ENCODE measurements around the gene CCHCR1.
"Not testable (repeated sequence)": the region's sequence is repeated elsewhere in the genome, so short reads cannot be mapped to it uniquely, and the experiment has no call there.

The CCHCR1 gene

DNA sequence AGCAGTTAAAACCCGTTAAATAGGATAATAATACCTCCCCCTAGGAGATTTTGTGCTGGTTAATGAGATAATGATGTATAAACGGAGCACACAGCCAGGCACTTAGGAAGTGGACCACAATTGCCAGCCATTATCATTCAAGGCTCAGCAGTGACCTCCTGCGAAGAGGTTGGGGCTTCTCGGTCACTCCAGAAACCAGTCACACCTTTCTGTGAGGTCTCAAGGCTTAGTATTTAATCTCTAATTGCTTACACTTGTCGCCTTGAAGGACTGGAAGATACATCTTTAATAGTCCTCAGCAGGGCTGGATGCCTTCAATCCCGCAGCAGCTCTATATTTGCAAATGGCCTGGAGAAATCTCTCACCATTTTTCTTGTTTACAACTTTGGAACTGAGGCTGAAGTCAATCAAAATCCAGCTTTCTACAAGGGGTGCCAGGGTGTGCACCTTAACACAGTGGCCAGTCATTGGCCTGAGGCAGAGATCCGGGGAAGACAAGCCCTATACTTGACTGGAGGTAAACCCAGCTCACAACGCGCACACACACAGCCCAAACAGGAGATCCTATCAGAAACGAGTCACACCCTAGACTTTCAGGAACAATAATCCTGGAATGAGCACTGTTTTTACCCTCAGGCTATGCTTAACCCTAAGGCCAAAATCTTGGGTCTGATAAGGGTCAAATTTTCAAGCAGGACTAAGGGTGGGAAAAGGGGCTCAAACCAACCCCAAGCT, 11.7 kb upstream of the CCHCR1 start:
- intact Hi-C loops (cut with DNase I) = no loop called here
- DNase-seq = no peak

DNA sequence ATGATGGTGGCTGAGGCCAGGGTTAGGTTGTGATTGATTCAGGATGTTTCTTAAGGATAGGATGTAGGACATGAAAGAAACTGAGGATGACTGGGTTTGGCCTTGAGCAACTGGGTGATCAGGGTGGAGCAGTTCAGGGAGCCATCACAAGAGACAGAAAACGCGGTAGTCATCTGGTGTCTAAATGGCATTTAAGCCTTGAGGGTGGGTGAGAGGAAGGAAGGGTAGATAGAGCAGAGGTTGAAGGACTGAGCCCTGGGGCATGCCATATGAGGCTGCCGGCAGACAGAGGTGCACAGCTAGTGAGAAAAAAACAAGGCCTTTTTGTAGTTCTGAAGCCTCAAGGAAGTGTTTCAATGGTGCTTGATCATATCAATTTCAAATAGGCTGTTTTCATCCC, 11.0 kb upstream of the CCHCR1 start:
- intact Hi-C loops (cut with DNase I) = no loop called here
- DNase-seq = no peak

DNA sequence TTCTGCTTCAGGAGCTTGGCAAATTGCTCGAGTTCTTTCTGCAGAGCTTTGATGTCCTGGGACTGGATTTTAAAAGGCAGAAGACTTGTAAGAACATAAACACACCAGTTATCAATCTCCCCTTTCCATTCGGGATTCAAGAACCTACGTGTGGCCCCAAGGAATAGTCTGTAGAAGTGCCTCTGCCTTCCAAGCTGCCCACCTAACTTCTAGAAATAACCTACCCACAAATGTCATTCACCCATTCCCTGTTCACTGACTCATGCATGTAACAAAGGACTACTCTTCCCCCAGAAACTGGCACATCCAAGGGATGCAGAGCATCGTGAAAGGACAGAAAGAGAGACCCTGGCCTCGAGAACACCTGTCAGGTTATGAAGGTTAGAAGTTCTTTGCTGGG, 8.4 kb upstream of the CCHCR1 start:
- intact Hi-C loops (cut with DNase I) = no loop called here
- DNase-seq = peak in 8 of 42 donors; percentile 16 to 63 (median 30)

DNA sequence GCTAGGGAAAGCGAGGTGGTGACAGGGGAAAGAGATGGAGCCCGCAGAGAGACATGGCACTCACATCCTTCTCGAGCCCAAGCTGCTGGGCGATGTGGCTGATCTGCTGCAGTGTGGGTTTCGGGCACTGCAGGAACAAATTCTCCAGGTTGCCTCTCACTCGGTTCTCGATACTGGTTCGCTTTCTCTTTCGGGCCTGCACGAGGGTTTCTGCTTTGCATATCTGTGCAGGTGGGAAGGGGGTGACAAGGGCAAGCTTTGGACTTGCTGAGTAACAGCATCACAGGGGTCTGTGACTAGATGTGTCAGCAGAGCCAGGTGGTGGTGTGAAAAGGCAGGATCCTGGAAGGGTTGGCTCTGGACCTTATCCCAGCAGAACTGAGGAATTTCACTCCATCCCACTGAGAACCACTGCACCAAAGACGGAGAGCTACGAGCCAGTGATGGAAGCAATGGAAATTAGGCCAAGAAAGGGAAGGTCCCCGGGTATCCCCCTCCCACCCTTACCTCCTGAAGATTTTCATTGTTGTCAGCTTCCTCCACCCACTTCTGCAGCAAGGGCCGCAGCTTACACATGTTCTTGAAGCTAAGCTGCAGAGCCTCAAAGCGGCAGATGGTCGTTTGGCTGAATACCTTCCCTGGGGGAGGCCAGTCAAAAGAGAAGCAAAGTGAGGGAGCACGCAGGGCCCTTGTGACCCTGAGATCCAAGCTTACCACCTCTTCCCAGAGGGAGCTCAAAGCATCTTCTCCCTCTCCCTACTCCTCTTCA, 7.6 kb upstream of the CCHCR1 start:
- intact Hi-C loops (cut with DNase I); DNase-seq: not testable (repeated sequence)

DNA sequence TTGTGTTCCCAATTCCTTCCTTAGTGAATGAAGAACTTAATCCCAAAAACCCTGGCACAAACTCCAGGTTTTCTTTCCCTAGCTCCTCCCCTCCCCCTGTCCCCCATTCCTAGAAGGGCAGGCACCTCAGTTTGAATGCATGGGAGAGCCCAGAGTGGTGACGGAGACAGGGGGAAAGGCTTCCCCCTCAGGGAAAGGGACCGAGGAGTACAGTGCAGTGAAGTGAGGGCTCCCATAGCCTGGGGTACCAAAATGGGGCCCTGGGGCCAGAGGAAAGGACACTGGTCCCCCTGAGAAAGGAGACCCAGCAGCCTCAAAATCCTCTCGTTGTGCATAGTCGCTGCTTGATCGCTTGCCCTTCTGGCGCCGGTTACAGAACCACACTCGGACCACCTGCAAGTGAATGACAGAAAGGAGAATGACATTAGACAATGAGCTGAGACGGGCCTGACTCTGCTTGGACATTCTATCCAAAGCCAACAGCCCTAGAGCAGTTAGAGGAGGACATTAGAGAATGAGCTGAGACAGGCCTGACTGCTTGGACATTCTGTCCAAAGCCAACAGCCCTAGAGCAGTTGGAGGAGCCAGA, 7.0 kb upstream of the CCHCR1 start:
- intact Hi-C loops (cut with DNase I); DNase-seq: not testable (repeated sequence)

DNA sequence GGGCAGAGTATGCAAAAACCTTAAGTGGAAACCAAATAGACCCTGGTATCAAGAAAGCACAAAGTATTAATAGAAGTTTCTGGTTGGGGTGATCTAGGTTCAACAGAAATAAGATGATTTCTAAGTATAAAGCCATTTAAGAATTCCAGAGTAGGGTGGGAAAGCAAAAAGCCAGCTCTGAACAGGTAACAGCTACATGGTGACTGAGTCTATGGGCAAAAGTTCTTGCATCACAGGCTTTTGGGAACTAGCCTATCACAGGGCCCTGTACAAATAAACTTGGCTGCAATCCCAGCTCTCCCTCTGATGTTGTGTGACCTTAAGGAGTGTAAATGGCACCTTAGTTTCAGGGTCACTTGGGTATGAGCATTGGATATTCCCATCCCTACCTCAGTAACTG, 6.3 kb upstream of the CCHCR1 start:
- intact Hi-C loops (cut with DNase I) = no loop called here
- DNase-seq = no peak

DNA sequence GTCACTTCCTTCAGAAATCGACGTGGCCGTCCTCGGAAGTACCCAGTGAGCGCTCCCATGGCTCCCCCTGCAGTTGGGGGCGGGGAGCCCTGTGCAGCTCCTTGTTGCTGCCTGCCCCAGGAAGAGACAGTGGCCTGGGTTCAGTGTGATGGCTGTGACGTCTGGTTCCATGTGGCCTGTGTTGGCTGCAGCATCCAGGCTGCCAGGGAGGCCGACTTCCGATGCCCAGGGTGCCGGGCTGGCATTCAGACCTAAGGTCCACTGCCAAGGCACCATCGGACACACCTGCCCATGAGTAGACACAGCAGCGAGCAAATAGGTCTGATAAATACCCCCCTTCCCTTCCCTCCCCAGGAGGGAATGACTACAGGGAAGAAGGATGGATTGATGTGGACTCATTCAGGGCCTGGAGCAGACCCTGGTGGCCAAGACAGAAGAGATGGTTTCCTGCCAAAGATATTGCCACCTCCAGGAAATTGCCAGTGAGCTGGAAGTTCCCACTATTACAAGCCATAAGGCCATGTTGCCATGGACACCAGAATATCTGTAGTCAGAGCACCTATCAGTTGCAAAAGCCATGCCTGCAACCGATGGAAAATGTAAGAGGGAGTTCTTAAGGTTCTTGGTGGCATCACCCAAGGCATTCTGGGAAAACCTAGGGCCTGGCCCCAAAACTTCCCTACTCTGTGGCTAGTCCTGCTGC, 5.0 kb upstream of the CCHCR1 start:
- DNase-seq = no peak
- intact Hi-C loops (cut with DNase I) = no loop called here

DNA sequence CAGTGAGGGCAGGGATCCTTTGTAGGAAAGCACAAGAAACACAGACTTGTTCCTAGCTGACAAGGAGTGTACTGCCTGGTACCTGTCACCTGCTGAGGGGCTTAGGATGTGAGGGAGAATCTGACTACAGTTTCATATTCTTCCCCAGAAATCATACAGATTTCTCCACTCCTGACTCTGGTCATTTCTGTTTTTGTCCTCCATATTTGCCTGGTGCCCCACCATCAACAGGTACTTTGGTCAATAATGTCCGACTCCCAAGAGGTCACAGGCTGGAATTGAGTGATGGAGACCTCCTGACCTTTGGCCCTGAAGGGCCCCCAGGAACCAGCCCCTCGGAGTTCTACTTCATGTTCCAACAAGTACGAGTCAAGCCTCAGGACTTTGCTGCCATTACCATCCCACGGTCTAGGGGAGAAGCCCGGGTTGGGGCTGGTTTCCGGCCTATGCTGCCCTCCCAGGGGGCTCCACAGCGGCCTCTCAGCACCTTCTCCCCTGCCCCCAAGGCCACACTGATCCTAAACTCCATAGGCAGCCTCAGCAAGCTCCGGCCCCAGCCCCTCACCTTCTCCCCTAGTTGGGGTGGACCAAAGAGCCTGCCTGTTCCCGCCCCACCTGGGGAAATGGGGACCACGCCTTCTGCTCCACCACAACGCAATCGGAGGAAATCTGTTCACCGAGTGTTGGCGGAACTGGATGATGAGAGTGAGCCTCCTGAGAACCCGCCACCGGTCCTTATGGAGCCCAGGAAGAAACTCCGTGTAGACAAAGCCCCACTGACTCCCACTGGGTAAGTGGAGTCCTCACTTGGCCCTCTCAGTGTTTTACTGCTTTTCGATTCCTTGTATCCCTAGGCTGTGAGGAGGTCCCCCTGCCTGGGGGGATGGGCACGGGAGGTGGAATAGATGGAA, 3.9 kb upstream of the CCHCR1 start:
- intact Hi-C loops (cut with DNase I) = no loop called here
- no peak for DNase-seq

DNA sequence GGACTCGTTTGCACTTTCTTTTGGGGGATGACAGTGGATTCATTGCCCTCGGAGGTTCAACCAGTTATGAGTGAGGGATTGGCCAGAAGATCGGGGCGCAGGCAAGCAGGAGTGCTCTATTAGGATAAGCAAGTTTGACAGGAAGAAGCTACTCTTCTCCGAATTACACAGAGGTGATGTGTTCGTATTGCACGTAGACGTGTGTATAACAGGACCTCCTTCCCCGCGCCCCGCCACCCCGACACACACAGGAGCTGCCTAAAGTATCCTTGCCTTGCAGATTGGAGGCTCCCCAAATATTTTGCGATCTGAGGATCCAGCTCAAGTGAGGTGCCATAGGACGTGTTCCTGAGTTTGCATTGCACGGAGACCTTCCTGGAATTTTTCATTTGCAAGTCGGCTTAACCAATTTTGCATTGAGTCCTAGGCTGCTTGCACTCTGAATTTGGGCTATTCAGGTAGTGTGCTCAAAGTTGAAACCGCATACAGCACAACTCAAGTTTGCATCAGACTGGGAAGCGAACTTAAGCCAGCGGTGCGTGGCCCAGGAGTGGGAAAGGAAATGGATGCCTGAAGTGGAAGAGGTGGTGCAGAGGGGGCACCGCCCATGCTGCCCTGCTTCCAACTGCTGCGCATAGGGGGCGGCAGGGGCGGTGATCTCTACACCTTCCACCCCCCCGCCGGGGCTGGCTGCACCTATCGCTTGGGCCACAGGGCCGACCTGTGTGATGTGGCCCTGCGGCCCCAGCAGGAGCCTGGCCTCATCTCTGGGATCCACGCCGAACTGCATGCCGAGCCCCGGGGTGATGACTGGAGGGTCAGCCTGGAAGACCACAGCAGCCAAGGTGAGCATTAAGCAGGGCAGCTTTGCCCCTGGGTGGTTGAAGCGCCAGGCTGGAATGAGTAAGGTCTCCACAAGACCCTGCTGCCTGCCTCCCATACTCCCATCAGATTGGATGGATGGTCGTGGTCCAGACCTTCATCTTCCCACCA, 1.6 kb upstream of the CCHCR1 start:
- intact Hi-C loops (cut with DNase I) = loop anchor here (5.0 kb wide), 1 partner anchor 38 kb away; no protein-coding TSS in a partner anchor
- peak in 3 of 42 donors; percentile 14 to 22 (median 21) for DNase-seq

DNA sequence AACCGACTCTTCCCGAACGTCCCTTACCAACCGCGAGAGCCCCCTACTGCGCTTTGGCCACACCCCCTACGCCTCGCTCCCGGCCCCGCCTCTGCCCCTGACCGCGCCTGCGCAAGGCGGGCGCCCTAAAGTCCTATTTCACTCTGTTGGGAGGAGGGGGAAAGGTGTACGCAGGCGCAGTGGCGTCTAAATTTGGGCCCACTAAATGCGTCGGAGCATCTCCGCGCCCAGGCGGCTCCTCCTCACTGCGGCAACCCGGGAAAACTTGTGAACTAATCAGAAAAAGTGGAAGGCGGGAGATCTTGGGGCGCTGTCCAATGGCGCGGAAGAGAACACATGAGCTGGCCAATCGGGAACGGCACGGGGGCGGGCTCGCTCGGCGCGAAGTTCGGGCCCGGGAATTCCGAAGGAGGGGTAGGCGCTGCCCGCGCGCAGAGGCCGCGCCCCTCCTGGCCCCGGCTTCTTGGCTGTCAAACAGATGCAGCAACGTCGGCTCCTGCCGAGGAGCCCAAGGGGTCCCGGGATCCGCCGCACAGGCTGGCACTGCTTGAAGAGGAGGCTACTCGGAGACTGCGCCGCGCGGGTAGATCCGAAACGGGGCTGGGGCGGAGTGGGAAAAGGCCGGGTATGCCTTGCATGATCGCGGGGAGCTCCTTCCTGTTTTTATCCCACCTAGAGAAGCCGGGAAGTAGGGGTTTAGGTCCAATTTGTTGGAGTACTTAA, 699 bp upstream of the CCHCR1 start, which contains the start of gene TCF19:
Gene TCF19, plus strand, starts transcription at position 450 of the 723 bp plus-strand sequence. CDS start 881 bp downstream, outside the sequence.
- intact Hi-C loops (cut with DNase I) = loop anchor here (5.0 kb wide), 1 partner anchor 39 kb away; no protein-coding TSS in a partner anchor
- DNase-seq = peak; percentile 93 to 99 (median 97)

DNA sequence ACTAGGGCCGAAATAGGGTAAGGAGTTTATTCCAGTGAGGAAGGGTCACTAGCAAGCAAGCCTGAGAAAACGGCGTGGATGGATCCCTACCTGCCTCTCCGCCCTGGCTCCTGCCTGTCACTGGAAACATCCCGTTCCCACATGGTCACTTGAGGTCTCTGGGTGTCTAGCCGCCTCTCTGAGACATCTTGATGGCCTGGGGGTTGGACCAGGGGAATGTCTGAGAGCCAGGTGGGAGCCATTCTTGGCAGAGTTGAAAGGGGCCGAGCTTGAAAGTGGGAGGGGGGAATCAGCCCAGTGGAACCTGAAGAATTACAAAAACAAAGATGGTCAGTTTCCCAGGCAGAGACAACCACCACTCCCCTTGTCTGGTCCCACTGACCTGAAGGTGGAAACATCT, 961 bp downstream of the CCHCR1 start:
- intact Hi-C loops (cut with DNase I) = loop anchor here (5.0 kb wide), 1 partner anchor 41 kb away; no protein-coding TSS in a partner anchor
- no peak for DNase-seq

DNA sequence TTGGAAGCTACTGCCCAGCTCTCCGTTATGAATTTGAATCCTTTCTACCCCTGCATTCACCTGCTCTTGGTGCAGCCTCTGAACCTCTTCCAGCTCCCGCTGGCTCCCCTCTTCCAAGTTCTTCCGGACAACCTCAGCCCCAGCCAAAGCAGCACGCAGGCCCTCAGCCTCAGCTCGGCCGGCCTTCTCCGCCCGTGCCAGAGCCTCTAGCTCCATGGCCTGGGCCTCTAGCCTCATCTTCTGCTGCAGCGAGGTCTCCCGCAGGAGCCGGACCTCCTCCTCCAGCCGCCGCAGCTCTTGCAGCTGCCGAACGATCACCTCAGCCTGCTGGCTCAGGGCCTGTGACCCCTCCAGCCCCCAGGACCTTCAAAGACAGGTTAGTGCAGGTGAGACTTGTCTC, 3.2 kb downstream of the CCHCR1 start:
- DNase-seq = no peak
- intact Hi-C loops (cut with DNase I) = no loop called here

DNA sequence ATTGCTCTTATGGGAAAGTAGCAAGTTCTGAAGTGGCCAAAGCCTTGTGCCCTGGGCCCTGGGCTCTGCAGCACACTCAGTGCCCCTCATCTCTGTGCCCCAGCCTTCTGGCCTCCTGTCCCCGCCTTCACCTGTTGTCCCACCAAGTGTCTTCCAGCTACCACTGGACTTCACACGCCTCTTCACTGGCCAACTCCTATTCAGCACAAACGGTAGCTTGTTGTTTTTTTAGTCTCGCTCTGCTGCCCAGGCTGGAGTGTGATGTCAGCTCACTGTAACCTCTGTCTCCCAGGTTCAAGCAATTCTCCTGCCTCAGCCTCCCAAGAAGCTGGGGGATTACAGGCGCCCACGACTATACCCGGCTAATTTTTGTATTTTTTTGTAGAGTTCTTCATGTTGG, 4.8 kb downstream of the CCHCR1 start:
- intact Hi-C loops (cut with DNase I) = no loop called here
- no peak for DNase-seq

DNA sequence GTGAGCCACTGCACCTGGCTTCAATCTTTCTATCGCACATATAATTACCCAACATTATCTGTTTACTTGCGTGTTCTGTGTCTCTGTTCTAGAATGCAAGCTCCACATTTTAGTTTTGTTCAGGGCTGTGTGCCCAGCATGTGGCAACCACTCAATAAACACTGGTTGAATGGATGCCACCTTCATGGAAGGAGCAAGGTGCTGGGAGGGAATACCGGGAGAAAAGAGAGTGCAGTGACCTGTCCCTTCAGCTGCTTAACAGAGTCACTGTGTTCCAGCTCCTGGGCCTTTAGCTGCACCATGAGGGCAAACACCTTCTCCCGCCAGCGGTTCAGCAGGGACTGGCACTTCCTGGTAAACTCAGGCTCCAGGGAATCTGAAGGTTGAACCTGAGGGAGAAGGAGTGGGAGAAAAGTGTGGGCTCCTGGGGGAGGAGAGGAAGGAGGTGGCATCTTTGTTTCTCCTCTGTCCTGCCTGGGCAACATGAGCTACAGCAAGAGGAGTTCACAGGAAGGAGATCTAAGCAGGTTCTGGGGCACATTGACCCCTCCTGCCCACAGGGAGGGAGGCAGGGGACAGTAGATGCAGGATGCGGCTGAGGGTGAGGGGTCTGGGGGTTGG, 7.7 kb downstream of the CCHCR1 start:
- DNase-seq = no peak
- intact Hi-C loops (cut with DNase I) = no loop called here

DNA sequence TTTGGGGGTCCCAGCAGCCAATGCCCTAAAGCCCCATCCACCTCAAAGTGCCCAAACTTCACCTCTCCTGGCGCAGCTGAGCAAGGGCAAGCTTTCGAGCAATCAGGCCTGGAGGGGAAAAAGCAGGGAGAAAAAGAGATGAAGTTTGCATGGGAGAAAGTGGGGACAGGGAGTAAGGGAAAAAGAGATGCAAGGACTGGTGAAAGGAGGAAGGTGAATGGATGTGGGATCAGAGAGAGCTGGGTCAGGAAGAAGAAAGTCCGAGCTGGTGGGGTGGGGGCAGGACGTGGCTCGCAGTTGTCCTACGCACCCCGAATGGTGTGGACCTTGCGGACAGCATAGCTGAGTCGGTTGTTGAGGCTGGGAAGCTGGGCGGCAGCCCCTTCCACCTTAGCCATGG, 12.2 kb downstream of the CCHCR1 start:
- no peak for DNase-seq
- intact Hi-C loops (cut with DNase I) = no loop called here

DNA sequence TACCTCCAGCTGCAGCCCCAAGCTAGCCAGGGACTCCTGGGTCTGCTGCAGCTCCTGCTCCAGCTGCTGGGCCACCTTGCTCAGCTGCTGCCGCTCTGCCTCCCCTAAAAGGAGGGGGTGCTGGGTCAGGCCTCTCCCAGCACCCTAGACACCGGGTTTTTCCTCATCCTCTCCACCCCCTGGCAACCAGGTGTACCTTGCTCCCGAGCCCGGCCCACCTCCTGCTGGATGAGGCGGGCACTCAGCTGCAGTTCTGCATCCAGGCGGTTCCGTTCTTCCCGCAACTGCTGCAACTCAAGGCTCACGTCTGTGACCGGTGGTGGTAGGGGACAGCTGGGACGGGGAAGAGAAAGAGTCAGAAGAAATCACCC, 12.6 kb downstream of the CCHCR1 start:
- no peak for DNase-seq
- intact Hi-C loops (cut with DNase I) = no loop called here

Measured in head of caudate nucleus (tissue), 42 donors.